B cell (primary cell): ENCODE data around the gene OTULIN.

Experiments
- EZH2 ChIP-seq: IDR thresholded peaks from 2 replicates; pipeline ENCODE4 v1.6.1; 2012; ENCODE audit warnings: borderline replicate concordance, low read depth, mild to moderate bottlenecking, moderate library complexity, low read length; ENCODE audit not compliant: insufficient read depth, poor library complexity, severe bottlenecking
- TF ChIP-seq, protein P1 (sequence below): fragments of 200-600 bp; IDR thresholded peaks from one replicate; pipeline ENCODE4 v1.8.0; 2022; ENCODE audit warnings: antibody characterized with exemption, mild to moderate bottlenecking

DNA sequence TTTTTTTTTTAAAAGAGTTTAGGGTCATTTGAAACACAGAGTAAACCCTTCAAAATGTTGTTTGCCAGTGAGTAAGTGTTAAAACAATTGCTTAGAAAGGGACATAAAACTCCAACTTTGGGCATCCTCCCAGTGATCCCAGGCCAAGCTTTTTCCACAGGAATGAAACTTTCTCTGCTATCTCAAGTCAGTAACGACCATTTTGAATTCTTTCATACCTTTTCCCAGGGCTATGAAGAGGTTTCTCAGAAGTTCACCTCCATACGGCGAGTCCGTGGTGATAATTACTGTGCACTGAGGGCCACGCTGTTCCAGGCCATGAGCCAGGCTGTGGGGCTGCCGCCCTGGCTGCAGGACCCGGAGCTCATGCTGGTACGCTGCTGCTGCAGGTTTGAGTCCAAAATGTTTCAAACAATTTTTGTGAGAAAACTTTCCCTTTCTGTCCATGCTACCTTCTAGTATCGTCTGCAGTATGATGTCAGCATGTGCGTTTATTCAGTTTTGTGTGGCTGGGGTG lies 16.8 kb downstream of the OTULIN start:
- TF ChIP-seq, protein P1, sequence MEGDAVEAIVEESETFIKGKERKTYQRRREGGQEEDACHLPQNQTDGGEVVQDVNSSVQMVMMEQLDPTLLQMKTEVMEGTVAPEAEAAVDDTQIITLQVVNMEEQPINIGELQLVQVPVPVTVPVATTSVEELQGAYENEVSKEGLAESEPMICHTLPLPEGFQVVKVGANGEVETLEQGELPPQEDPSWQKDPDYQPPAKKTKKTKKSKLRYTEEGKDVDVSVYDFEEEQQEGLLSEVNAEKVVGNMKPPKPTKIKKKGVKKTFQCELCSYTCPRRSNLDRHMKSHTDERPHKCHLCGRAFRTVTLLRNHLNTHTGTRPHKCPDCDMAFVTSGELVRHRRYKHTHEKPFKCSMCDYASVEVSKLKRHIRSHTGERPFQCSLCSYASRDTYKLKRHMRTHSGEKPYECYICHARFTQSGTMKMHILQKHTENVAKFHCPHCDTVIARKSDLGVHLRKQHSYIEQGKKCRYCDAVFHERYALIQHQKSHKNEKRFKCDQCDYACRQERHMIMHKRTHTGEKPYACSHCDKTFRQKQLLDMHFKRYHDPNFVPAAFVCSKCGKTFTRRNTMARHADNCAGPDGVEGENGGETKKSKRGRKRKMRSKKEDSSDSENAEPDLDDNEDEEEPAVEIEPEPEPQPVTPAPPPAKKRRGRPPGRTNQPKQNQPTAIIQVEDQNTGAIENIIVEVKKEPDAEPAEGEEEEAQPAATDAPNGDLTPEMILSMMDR, result no peak
- no peak for TF ChIP-seq EZH2
